GM13976 (cell line): ENCODE data around the gene FAM3D.
A peak's percentile ranks its signal among the peaks of the same experiment; 100 is the strongest.

Experiments
- DNase-seq: peaks from one replicate; pipeline ENCODE4 v3.0.0; 2012; ENCODE audit warnings: low spot score
- in situ Hi-C: fragments of 300-500 bp; cut with MboI; formaldehyde crosslinking; loops from one replicate; pipeline ENCODE4 v1.12.0; 2022; ENCODE audit warnings: low sequenced_read_pairs, mixed read lengths, inconsistent platforms; ENCODE audit not compliant: unreplicated experiment
- TF ChIP-seq, protein P1 (sequence below): IDR thresholded peaks from 2 replicates; pipeline ENCODE4 v1.5.1; 2012; ENCODE audit warnings: borderline replicate concordance, mild to moderate bottlenecking; ENCODE audit not compliant: insufficient read depth; ENCODE audit errors: extremely low read depth, missing control alignments, control extremely low read depth

FAM3D gene

DNA sequence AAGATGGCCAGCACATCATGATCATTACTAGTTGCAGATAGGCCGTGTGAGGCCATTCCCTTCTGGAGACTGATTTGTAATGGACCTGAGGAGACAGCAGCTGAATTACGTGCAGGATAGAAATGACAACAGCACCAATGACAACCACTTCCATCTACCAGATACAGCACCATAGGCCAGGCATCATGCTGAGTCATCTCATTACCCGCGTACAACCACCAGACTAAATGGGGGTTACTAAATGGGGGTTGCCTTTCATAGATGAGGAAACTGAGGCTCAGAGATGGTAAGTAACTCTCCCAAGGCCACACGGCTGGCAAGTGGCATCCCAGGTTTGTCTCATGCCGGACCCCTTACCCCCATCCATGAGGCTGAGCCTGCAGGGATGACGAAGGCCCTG is 56.6 kb downstream of the FAM3D start:
- TF ChIP-seq, protein P1, sequence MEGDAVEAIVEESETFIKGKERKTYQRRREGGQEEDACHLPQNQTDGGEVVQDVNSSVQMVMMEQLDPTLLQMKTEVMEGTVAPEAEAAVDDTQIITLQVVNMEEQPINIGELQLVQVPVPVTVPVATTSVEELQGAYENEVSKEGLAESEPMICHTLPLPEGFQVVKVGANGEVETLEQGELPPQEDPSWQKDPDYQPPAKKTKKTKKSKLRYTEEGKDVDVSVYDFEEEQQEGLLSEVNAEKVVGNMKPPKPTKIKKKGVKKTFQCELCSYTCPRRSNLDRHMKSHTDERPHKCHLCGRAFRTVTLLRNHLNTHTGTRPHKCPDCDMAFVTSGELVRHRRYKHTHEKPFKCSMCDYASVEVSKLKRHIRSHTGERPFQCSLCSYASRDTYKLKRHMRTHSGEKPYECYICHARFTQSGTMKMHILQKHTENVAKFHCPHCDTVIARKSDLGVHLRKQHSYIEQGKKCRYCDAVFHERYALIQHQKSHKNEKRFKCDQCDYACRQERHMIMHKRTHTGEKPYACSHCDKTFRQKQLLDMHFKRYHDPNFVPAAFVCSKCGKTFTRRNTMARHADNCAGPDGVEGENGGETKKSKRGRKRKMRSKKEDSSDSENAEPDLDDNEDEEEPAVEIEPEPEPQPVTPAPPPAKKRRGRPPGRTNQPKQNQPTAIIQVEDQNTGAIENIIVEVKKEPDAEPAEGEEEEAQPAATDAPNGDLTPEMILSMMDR = no peak

DNA sequence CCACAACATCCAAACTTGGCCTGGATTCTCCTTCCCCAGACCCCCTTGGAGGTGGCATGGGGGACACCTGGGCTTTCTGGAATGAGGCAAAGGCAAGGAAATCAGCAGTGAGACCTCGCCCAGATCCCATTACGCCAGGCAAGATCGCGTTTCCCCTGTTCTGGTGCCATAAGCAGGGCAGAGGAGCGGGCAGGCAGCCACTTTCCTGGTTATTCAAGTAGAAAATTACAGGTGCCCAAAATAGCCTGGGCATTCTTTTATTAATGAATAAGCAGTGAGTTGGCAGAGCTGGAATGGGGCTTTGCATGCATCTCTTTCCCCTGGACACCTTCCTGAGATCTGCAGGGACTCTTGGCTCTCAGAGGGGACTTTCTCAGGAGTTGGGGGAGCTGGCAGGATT is 57.9 kb downstream of the FAM3D start:
- TF ChIP-seq, protein P1 = no peak
- no peak for DNase-seq
- in situ Hi-C loops = no loop called here

More for the DNA sequence above, 56.6 kb downstream of the FAM3D start:
- in situ Hi-C loops = no loop called here
- no peak for DNase-seq

- no peak for DNase-seq
- TF ChIP-seq, protein P1 = no peak
- in situ Hi-C loops = no loop called here
These were observed 58.8 kb downstream of the FAM3D start for GRCh38 chr3:58607816-58608215.

DNA sequence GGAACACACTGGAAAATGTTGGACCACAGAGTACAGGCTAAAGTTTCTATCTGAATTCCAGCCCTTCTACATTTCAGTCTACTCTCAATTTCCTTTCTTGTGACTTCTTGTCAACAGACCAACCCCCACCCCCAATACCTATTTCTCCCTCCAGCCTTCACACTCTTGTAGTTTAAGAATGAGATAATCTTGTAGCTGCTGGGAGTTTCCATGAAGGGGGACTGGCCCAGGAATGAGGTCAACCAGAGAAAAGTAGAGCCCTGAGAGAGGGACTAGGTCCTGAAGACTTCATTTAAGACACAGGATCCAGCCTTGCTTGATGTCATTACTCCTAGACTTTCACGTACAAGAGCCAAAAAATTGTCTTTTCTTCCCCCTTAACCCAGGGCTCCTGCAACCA is 59.9 kb downstream of the FAM3D start:
- DNase-seq = peak; percentile 34
- TF ChIP-seq, protein P1 = no peak
- in situ Hi-C loops = no loop called here

GRCh38 chr3:58604031-58604430 is 62.5 kb downstream of the FAM3D start:
- TF ChIP-seq, protein P1 = no peak
- no peak for DNase-seq
- in situ Hi-C loops = no loop called here

GRCh38 chr3:58603606-58604005 is 63.0 kb downstream of the FAM3D start:
- DNase-seq = no peak
- TF ChIP-seq, protein P1 = no peak
- in situ Hi-C loops = no loop called here

DNA sequence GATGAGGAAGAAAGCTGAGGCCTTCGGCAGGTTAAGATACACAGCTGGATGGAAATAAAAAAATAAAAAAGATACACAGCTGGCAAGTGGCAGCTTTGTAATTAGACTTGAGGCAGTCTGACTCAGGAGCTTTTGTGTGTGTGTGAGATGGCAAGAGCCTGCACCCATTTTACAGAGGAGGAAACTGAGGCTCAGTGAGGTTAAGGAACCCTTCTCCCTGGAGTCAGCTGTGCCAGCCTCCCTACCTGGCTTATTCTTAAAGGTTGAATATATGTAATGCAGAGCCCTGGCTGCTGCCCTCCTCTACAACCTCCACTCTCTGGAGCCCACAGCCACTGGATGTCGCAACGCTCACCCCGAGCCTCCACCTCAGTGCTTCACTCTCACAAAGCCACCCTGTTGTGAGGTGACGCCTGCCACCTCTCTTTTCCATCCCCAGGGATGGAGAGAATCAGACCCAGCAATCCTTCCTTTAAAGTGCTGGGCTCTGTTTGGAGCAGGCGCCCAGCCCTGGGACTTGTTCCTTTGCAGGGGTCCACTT is 68.7 kb downstream of the FAM3D start:
- no peak for DNase-seq
- in situ Hi-C loops = no loop called here
- TF ChIP-seq, protein P1 = no peak
